Effector CD8-positive, alpha-beta T cell (primary cell): ENCODE data around the gene S1PR2.
"Not testable (repeated sequence)": the region's sequence is repeated elsewhere in the genome, so short reads cannot be mapped to it uniquely, and the experiment has no call there.

Experiments used
- DNase-seq: peaks from one replicate; lab custom pipeline; 2025; lab: John Stamatoyannopoulos, UW

Gene S1PR2

DNA sequence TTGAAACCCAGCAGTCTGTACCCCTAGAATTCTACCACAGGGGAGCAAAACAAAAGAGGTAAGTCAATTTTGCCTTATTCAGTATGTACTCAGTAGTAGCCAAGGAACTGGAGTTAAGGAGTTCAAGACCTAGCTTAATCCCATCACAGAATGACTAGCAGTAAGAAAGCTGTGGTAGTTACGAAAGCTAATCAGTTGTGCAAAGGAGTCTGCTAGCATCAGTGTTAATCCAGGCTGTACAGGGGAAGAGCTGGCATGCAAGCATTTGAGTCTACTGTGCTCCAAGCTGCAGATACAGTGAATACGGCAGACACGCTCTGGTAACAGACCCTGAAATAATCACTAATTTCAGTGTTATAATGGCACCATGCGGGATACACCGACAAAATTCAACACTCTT is 41.1 kb downstream of the S1PR2 start:
- DNase-seq = no peak

DNA sequence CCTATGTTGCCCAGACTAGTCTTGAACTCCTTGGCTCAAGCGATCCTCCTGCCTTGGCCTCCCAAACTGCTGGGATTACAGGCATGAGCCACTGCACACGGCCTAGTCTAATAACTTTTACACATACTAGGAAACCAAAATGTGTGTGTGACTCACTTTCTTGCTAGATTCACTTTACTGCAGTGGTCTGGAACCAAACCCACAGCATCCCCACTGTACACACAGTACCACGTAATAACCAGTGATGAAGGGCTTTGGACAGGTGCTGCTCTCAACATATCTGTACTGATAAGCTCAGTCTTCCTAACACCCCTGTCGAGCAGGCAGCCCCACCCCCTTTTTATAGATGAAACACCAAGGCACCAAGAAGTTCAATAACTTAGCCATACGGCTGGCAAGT is 41.5 kb downstream of the S1PR2 start:
- no peak for DNase-seq

GRCh38 chr19:10187315-10187714 is 43.8 kb downstream of the S1PR2 start:
- DNase-seq = no peak

- no peak for DNase-seq
These were observed 46.5 kb downstream of the S1PR2 start for GRCh38 chr19:10184636-10185035.

DNA sequence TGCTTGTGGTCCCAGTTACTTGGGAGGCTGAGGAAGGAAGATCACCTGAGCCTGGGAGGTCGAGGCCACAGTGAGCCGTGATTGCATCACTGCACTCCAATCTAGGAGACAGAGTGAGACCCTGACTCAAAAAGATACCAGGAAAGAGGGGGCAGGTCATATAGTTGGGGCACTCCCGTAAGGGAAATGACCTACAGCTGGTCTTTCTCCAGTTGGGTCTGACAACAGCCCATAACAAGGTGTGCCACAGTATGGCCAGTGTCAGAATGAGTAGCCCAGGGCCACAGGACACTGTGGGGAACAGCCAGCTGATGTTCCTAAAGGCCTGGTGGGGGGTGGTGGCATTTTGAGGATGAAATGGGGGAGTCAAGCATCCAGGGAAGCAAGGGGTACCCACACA is 47.2 kb downstream of the S1PR2 start:
- no peak for DNase-seq

- DNase-seq = no peak
These were observed 48.3 kb downstream of the S1PR2 start for GRCh38 chr19:10182847-10183246.

- DNase-seq = no peak
These were observed 49.1 kb downstream of the S1PR2 start for GRCh38 chr19:10182076-10182475.

DNA sequence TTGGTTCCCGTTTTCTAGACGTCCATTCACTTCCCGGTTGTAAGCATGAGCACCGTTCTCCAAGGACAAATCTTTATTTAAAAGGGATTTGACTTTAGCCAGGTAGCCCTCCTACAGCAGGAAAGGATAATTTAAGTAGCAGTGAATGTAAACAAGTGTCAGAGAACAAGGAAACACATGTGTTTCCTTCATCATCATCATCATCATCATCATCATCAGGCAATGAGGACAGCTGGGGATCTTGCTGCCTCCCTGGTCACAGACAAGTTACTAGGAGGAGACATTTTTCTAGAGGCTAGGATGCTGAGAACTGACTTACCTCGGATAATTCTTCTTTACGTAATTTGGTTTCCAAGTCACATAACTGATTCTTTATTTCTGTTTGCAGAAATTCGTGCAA is 50.7 kb downstream of the S1PR2 start:
- DNase-seq = no peak

- DNase-seq = not testable (repeated sequence)
These were observed 51.1 kb downstream of the S1PR2 start for GRCh38 chr19:10180024-10180423.

GRCh38 chr19:10173527-10173926 is 57.6 kb downstream of the S1PR2 start:
- no peak for DNase-seq
